Fibroblast of gingiva (primary cell): ENCODE measurements around the gene RAPGEF3.

Experiments
- DNase-seq: peaks from one replicate; pipeline ENCODE4 v3.0.0-alpha.2; 2011; ENCODE audit warnings: low read depth

RAPGEF3 gene

DNA sequence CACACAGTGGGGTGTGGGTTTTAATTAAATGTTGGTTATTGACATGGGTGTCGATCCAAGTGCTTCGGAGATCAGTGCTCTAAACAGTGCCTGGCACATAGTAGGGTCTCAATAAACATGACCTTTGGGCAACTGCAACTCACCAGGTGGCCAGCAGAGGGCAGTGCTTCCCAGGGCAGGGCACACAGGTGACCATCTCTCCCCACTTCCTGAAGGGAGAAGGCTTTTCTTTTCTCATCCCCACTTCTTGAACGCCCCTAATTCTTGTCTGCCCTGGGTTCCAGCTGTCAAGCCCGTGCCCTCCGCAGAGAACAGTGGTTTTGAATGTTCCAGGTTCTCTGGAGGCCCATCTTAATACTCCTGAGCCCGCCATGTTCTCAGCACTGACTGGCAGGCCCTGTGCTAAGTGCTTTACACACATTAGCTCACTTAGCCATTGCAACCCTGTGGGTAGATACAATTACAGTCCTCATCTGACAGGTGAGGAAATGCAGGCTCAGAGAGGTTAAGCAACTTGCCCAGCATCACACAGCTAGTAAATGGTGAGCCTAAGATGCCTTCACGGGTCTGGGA lies 16.3 kb downstream of the RAPGEF3 start:
- no peak for DNase-seq

GRCh38 chr12:47741340-47741703 lies 17.4 kb downstream of the RAPGEF3 start:
- no peak for DNase-seq

- no peak for DNase-seq
These were observed 17.9 kb downstream of the RAPGEF3 start for GRCh38 chr12:47740606-47741339.

GRCh38 chr12:47739979-47740378 lies 18.7 kb downstream of the RAPGEF3 start:
- DNase-seq: no peak

- DNase-seq: no peak
These were observed 19.4 kb downstream of the RAPGEF3 start for GRCh38 chr12:47739297-47739696.

DNA sequence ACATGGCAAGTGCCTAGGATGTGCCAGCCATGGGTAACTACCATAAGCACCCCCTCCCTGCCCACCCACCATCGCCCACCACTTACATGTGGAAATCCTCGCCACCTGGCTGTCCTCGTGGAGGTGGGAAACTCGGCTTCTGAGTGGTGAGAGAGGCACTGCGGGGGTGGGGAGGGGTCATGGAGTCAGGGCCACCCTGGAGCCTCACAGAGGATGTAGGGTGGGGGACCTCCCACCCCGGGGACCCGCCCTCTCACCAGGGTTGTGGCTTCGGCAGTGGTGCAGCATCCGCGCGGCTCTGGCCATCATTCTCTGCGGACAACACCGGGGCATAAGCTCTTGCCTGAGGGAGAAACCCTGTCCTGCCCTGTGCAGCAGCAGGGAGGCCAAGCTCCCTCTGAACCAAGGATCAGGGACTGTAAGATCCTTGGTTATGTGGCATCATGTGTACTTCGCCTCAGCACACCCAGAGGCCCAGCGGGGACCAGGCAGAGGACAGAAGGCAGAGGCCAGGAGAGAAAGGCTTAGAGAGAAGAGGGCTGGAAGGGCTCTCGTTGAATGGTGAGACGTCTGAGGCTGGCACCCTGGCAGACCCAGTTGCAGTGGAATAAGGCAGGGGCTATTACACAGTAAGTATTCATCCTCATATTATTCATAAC lies 20.6 kb downstream of the RAPGEF3 start:
- no peak for DNase-seq

DNA sequence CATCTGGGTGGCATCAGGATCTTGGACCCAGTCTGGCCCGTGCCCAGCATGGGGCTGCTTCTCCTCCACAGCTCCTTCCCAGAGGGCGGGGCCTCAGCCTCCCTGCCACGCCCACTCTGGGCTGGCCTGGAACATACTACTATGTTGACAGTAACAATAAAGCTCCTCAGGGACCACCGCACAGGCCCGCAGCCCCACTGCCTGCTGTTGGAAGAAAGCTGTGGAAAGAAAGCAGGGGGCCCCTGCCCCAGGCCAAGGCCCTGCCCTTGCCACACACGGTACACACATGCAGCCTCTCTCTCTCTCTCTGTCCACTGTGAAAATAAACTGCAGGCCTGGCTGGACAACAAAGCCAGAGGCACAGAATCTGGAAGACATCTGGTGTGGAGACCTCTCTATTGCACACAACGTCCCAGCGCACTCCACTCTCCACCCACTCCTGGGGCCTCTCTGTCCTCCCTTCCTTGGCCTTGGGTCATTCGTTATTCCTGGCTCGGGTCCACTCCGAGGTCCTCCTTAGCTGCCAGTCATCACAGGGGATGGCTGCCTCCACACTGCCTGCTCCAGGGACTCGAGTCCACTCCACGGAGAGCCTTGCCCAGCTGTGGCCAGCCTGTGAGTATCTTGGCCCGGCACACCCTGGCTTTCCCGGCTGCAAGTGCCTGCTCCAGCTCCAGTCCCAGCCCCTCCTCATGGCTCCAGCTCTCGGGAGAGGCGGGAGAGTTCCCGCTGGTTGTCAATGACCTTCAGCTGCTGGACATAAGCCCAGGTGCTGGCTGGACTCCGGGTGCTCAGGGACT lies 21.6 kb downstream of the RAPGEF3 start:
- peak; percentile 97 for DNase-seq

DNA sequence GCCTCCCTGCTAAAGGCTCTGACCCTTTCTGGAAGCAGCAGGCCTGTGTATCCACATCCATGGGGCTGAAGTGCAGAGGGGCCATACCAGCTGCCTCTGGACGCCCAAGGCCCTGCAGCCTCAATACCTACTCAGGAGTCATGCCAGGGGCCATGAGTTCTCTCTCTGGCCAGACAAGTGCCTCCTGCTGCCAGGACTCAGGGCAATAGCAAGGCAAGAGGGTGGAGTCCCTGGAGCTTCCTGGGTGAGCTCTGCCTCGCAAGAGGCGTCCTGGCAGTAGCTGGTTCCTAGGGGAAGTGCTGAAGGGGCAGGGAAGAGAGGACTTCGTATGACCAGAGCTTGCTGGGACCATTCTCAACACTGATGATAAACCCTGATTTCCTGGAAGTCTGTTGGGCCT lies 22.5 kb downstream of the RAPGEF3 start:
- DNase-seq: peak; percentile 46

DNA sequence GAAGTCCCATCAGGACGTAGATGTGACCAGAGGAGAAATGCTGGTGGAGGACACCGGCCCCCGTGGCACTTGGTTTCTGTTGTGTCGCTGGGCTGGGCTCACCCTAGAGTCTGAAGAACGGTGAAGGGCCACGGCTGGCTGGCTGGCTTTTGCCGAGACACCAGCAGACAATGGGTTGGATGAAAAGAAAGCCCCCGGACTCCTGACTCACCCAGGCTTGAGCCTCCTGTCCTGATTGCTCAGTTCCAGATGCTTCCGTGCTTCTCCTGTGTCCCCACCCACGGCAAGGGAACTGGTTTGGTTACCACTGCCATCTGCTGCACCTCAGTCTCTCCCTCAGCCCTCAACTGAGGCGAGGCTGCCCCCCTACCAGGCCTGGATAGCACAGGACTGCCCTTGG lies 23.0 kb downstream of the RAPGEF3 start:
- DNase-seq: no peak

GRCh38 chr12:47734725-47735480 lies 23.8 kb downstream of the RAPGEF3 start:
- no peak for DNase-seq

GRCh38 chr12:47733142-47733541 lies 25.5 kb downstream of the RAPGEF3 start:
- DNase-seq: no peak

DNA sequence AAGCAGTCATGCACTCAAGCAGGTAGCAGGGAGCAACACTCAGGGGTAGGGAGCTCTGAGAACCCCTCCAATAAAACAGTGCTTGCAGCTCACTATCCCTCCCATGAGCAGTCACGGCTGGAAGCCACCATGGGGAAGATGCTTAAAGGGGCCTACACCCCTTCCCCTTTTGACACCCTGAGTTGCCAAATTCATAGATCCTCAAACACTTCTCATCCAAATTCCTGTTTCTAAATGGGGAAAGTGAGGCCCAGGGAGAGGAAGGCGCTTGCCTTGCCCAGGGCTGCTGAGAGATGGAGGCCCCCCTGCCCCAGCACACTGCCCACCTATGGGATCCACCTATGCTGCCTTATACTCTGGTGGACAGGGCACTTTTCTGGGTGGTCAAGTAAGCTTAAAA lies 26.2 kb downstream of the RAPGEF3 start:
- no peak for DNase-seq

DNA sequence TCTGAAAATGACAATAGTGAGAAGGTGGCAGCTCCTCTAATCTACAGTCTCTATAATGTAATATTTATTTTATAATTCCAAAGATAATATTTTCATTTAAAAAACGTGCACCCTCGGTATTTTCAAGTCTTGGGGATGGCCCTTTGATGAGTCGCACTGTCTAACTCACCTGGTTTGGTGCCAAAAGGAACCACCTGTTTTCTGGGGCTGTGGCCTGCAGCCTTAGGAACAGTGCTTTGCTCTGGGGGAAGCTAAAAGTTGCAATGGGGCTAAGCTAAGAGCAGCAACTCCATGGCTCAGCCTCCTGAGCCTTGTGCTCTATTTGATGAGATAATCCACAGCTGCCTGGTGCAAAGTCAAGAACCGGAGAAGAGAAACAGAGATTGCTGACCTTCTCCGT lies 27.0 kb downstream of the RAPGEF3 start:
- DNase-seq: no peak

DNA sequence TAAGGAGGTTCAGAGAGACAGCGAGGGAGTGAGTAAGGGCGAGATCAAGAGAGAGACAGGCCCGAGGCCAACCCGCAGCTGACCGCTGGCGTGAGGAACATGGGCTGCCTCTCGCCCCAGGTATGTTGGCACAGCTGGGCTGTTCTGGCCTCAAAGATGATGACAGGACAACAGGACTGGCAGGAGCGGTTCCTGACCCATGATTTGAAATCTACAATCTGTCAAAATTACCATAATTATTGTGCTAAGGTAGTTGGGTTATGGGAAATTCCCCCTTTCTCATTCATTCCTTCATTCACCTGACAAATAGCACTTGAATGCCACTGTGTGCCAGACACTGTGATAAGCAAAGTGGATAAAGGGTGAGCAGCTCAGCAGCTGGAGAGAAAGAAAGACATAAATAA lies 28.3 kb downstream of the RAPGEF3 start:
- DNase-seq: peak; percentile 29

- DNase-seq: peak; percentile 32
These were observed 29.4 kb downstream of the RAPGEF3 start for GRCh38 chr12:47729233-47729632.

GRCh38 chr12:47725893-47726292 lies 32.8 kb downstream of the RAPGEF3 start:
- peak; percentile 83 for DNase-seq

- no peak for DNase-seq
These were observed 33.4 kb downstream of the RAPGEF3 start, which contains the start of gene ENDOU for GRCh38 chr12:47725091-47725772. TSS of gene ENDOU (minus strand) at chr12:47725490. CDS start at chr12:47725413, 77 bp downstream.

DNA sequence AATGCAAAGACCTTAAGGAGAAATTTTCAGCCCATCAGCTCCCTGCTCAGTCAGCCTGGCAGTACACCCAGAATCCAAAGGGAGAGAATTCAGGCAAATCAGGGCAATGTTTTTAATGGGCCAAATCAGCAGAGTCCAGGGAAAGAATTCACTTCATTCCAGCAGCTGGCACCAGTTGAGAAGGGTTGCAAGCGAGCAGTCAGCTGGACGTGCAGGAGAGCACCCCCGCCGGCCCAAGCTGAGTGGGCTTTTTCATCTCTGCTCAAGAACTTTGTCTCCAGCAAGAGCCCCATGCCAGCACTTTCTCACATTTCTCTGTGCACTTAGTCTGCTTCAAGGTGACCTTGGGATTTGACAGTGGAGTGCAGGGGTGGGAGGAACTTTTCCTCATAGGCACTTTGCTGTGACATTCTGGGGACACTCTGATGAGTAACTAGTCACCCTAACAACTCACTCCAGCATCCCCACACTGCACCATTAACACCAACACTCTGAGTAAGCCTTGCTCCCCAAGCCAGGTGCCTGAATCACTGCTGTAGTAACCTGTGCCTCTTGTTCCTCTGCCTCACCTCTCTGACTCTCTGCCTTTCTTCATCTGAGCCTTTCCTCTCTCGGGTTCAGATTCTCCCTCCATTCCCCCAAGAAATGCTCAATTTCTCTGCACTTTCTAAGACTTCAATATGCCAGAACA lies 35.6 kb downstream of the RAPGEF3 start:
- no peak for DNase-seq

- DNase-seq: no peak
These were observed 36.4 kb downstream of the RAPGEF3 start for GRCh38 chr12:47722136-47722834.

DNA sequence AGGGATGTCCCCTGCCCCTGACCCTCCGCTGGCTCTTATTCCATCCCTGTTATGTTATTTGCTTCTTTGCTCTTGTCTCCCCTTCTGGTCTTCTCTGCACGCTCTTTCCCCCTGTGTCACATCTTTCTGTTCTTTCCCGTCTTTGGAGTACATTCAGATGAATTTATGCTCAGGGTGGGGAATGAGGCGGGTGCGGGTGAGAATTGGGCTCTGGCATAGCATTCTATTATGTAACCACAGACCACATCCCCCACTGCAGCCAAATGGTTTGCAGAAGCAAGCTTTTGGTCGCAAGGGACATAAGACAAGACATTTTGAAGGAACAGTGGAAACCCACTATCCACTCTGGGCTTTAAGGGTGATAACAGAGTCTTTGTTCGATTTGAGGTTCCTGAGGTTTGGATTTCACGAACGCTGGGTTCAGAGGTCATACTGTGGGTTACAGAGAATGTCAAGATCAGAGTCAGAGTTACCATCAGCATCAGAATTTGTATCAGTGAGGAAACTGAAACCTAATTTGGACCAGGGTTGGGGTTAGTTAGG lies 37.2 kb downstream of the RAPGEF3 start:
- DNase-seq: no peak
